WTC11 (cell line): ENCODE measurements around the gene RNF20. TPM values are rescaled to one million over a fixed set of nuclear protein-coding genes. Genes with fewer than 3 reads are reported as not detected.
"Not testable (repeated sequence)": the region's sequence is repeated elsewhere in the genome, so short reads cannot be mapped to it uniquely, and the experiment has no call there.

Source experiments
- ATAC-seq: fragments of 200-7000 bp; cut with Tn5 transposase; 2 replicates; pipeline ENCODE4 v1.10.0; 2021; ENCODE audit warnings: mild to moderate bottlenecking, moderate library complexity
- CTCF ChIA-PET: fragments of 300-600 bp; sonication (Branson Sonifier 250); formaldehyde crosslinking; loops from one replicate; lab custom pipeline; 2021; ENCODE audit warnings: antibody characterized with exemption; lab: Charles Lee
- POLR2A ChIA-PET: fragments of 350-600 bp; sonication (Branson Sonifier 250); formaldehyde crosslinking; loops from one replicate; lab custom pipeline; 2021; ENCODE audit warnings: antibody characterized with exemption; lab: Charles Lee
- DNase-seq: peaks from one replicate; pipeline ENCODE4 v3.0.0; 2021; ENCODE audit warnings: low spot score
- H3K27ac Mint-ChIP-seq: 2 replicates; pipeline ENCODE4 v1.8.0; 2021; ENCODE audit warnings: mixed read lengths
- H3K27me3 Mint-ChIP-seq: 2 replicates; pipeline ENCODE4 v1.8.0; 2021; ENCODE audit warnings: low read depth, mild to moderate bottlenecking, moderate library complexity, mixed read lengths
- H3K36me3 Mint-ChIP-seq: 2 replicates; pipeline ENCODE4 v1.8.0; 2021; ENCODE audit warnings: mixed read lengths
- H3K4me1 Mint-ChIP-seq: 2 replicates; pipeline ENCODE4 v1.8.0; 2022; ENCODE audit warnings: mixed read lengths
- H3K4me3 Mint-ChIP-seq: 2 replicates; pipeline ENCODE4 v1.8.0; 2021; ENCODE audit warnings: mild to moderate bottlenecking, moderate library complexity, mixed read lengths
- H3K9me3 Mint-ChIP-seq: 2 replicates; pipeline ENCODE4 v1.8.0; 2021; ENCODE audit warnings: mixed read lengths
- E2F4 ChIP-seq: sonication (generic); formaldehyde crosslinking; IDR thresholded peaks from 2 replicates; pipeline ENCODE4 v1.8.1; 2022; ENCODE audit warnings: low read depth, mild to moderate bottlenecking, moderate library complexity, missing genetic modification reagents, borderline replicate concordance
- FOXP1 ChIP-seq: sonication (generic); formaldehyde crosslinking; IDR thresholded peaks from 2 replicates; pipeline ENCODE4 v1.8.0; 2022; ENCODE audit warnings: missing genetic modification reagents, mild to moderate bottlenecking, moderate library complexity, borderline replicate concordance
- GABPB1 ChIP-seq: sonication (generic); formaldehyde crosslinking; IDR thresholded peaks from 2 replicates; pipeline ENCODE4 v1.8.1; 2023; ENCODE audit warnings: mild to moderate bottlenecking, missing genetic modification reagents
- GTF2I ChIP-seq: fragments of 250-450 bp; sonication (Bioruptor Pico); conservative IDR thresholded peaks from 2 replicates; pipeline ENCODE4 v1.4.0; 2021; ENCODE audit warnings: mild to moderate bottlenecking
- HMGA2 ChIP-seq: fragments of 250-450 bp; sonication (Bioruptor Pico); IDR thresholded peaks from 2 replicates; pipeline ENCODE4 v1.4.0; 2021; ENCODE audit warnings: mild to moderate bottlenecking, moderate library complexity
- IRF2 ChIP-seq: sonication (generic); formaldehyde crosslinking; IDR thresholded peaks from 2 replicates; pipeline ENCODE4 v1.8.0; 2022; ENCODE audit warnings: low read depth, missing genetic modification reagents, borderline replicate concordance
- KAT7 ChIP-seq: sonication (generic); formaldehyde crosslinking; IDR thresholded peaks from 2 replicates; pipeline ENCODE4 v1.8.1; 2023; ENCODE audit warnings: missing genetic modification reagents, mild to moderate bottlenecking, borderline replicate concordance
- MAX ChIP-seq: sonication (generic); formaldehyde crosslinking; IDR thresholded peaks from 2 replicates; pipeline ENCODE4 v1.8.0; 2022; ENCODE audit warnings: mild to moderate bottlenecking, missing genetic modification reagents
- NFYB ChIP-seq: sonication (generic); formaldehyde crosslinking; conservative IDR thresholded peaks from 2 replicates; pipeline ENCODE4 v1.8.0; 2022; ENCODE audit warnings: low read depth, missing genetic modification reagents
- NR1H2 ChIP-seq: sonication (generic); formaldehyde crosslinking; IDR thresholded peaks from 2 replicates; pipeline ENCODE4 v1.9.0; 2021; ENCODE audit warnings: mild to moderate bottlenecking, moderate library complexity, missing genetic modification reagents
- NR3C1 ChIP-seq: sonication (generic); formaldehyde crosslinking; conservative IDR thresholded peaks from 2 replicates; pipeline ENCODE4 v1.8.1; 2023; ENCODE audit warnings: low read depth, mild to moderate bottlenecking, missing genetic modification reagents
- PREB ChIP-seq: sonication (generic); formaldehyde crosslinking; IDR thresholded peaks from 2 replicates; pipeline ENCODE4 v1.8.1; 2022; ENCODE audit warnings: mild to moderate bottlenecking, missing genetic modification reagents, moderate library complexity, borderline replicate concordance
- PRRX2 ChIP-seq: fragments of 250-450 bp; sonication (Bioruptor Pico); IDR thresholded peaks from 2 replicates; pipeline ENCODE4 v1.8.0; 2021; ENCODE audit warnings: mild to moderate bottlenecking
- RORB ChIP-seq: fragments of 250-450 bp; sonication (Bioruptor Pico); IDR thresholded peaks from 2 replicates; pipeline ENCODE4 v1.9.0; 2021; ENCODE audit warnings: mild to moderate bottlenecking
- SMAD3 ChIP-seq: sonication (generic); formaldehyde crosslinking; IDR thresholded peaks from 2 replicates; pipeline ENCODE4 v1.8.0; 2022; ENCODE audit warnings: missing genetic modification reagents, mild to moderate bottlenecking, borderline replicate concordance
- SP1 ChIP-seq: sonication (generic); formaldehyde crosslinking; conservative IDR thresholded peaks from 2 replicates; pipeline ENCODE4 v1.8.1; 2022; ENCODE audit warnings: missing genetic modification reagents
- ZNF263 ChIP-seq: sonication (generic); formaldehyde crosslinking; IDR thresholded peaks from 2 replicates; pipeline ENCODE4 v1.8.1; 2022; ENCODE audit warnings: low read depth, mild to moderate bottlenecking, moderate library complexity, missing genetic modification reagents
- ZNF532 ChIP-seq: fragments of 250-450 bp; sonication (Bioruptor Pico); IDR thresholded peaks from 2 replicates; pipeline ENCODE4 v1.9.0; 2021; ENCODE audit warnings: mild to moderate bottlenecking, borderline replicate concordance
- total RNA-seq: library from RNA; stranded (reverse); gene quantifications from 3 replicates; pipeline ENCODE4 v1.2.3, GENCODE V29; 2021

RNF20 gene
- total RNA-seq, 1 experiment from 2014 or later, result 52.6 TPM

GRCh38 chr9:101587332-101588043 lies 53.8 kb downstream of the RNF20 start (continued):
- TF ChIP-seq SMAD3 (CRISPR knock-in tag), result no peak

GRCh38 chr9:101590074-101590473 lies 56.4 kb downstream of the RNF20 start:
- H3K4me1 Mint-ChIP-seq, POLR2A ChIA-PET, H3K4me3 Mint-ChIP-seq, H3K27ac Mint-ChIP-seq, ATAC-seq, H3K36me3 Mint-ChIP-seq, H3K27me3 Mint-ChIP-seq, H3K9me3 Mint-ChIP-seq, DNase-seq, CTCF ChIA-PET: not testable (repeated sequence)

GRCh38 chr9:101590901-101591300 lies 57.2 kb downstream of the RNF20 start:
- Mint-ChIP-seq H3K27ac (no peak overlapping the region), H3K4me3 (no peak overlapping the region), H3K27me3 (no peaks in the 10 kb centered on the region; the same call in 1 of the 2 replicates)
- TF ChIP-seq MAX (no peak), NFYB (CRISPR knock-in tag) (no peak), SP1 (CRISPR knock-in tag) (no peak), IRF2 (CRISPR knock-in tag) (no peak), E2F4 (CRISPR knock-in tag) (no peak), PRRX2 (CRISPR knock-in tag) (no peak), KAT7 (CRISPR knock-in tag) (no peak)
- TF ChIP-seq, all 79 proteins: peak for 0
- ATAC-seq (no peak), DNase-seq (no peak)
- ChIA-PET CTCF (interaction anchor here (1.0 kb wide), 1 partner anchor 11 kb away, joined by 3 read pairs; no protein-coding TSS in a partner anchor), POLR2A (no interaction called here)
- peaks cover 6% of the 10 kb centered on the region for H3K4me1 Mint-ChIP-seq
- no peaks in the 10 kb centered on the region for H3K36me3 Mint-ChIP-seq
- H3K9me3 Mint-ChIP-seq, result no peaks in the 10 kb centered on the region

GRCh38 chr9:101591787-101592446 lies 58.3 kb downstream of the RNF20 start:
- Mint-ChIP-seq H3K36me3 (no peaks in the 10 kb centered on the region), H3K4me1 (peaks cover 6% of the 10 kb centered on the region), H3K27me3 (no peaks in the 10 kb centered on the region; the same call in 1 of the 2 replicates), H3K27ac (no peak overlapping the region), H3K4me3 (no peak overlapping the region), H3K9me3 (no peaks in the 10 kb centered on the region)
- ChIA-PET CTCF (interaction anchor here (1.0 to 1.5 kb wide), 2 partner anchors 10 to 143 kb away, joined by 3 to 6 read pairs; no protein-coding TSS in a partner anchor), POLR2A (no interaction called here)
- no peak for ATAC-seq
- DNase-seq, result no peak
- no peak for TF ChIP-seq KAT7 (CRISPR knock-in tag)
- TF ChIP-seq GTF2I (CRISPR knock-in tag), result no peak
- no peak for TF ChIP-seq HMGA2
- TF ChIP-seq GABPB1 (CRISPR knock-in tag), result no peak
- TF ChIP-seq FOXP1 (CRISPR knock-in tag), result no peak
- TF ChIP-seq NR3C1 (CRISPR knock-in tag), result no peak
- no peak for TF ChIP-seq ZNF263 (CRISPR knock-in tag)
- no peak for TF ChIP-seq E2F4 (CRISPR knock-in tag)
- no peak for TF ChIP-seq RORB (CRISPR knock-in tag)
- no peak for TF ChIP-seq ZNF532
- TF ChIP-seq NR1H2 (CRISPR knock-in tag), result no peak
- no peak for TF ChIP-seq IRF2 (CRISPR knock-in tag)
- TF ChIP-seq PREB (CRISPR knock-in tag), result no peak
